Activated T-cell treated with anti-CD3 and anti-CD28 coated beads, Interleukin-2, amount 50 U/mL, for 72 hours (primary cell): ENCODE results near the gene SLC29A2. TPM values are rescaled to one million over a fixed set of nuclear protein-coding genes. Genes with fewer than 3 reads are reported as not detected.

ENCODE experiments used
- ATAC-seq, 2 donors: fragments of 150-1000 bp; cut with Tn5 transposase; replicated peaks in 1 of 2; 2 replicates each; pipeline ENCODE4 v1.10.0; 2021; ENCODE audit warnings: moderate library complexity in 2 of 2, mild to moderate bottlenecking in 1 of 2
- DNase-seq, 2 donors: peaks; one replicate each; pipeline ENCODE4 v3.0.0; 2021 to 2022; ENCODE audit warnings: mixed read lengths in 1 of 2
- H3K27ac Mint-ChIP-seq: one replicate; pipeline ENCODE4 v1.8.0; 2022; ENCODE audit warnings: mild to moderate bottlenecking, moderate library complexity, mixed read lengths
- H3K27me3 Mint-ChIP-seq: one replicate; pipeline ENCODE4 v1.8.0; 2022; ENCODE audit warnings: low read depth, mixed read lengths
- H3K36me3 Mint-ChIP-seq, 2 donors: one replicate each; pipeline ENCODE4 v1.8.0; 2022; ENCODE audit warnings: mixed read lengths in 2 of 2, mild to moderate bottlenecking in 1 of 2; ENCODE audit not compliant: insufficient read depth in 2 of 2
- H3K4me1 Mint-ChIP-seq: one replicate; pipeline ENCODE4 v1.8.0; 2022; ENCODE audit warnings: low read depth, mixed read lengths
- H3K4me3 Mint-ChIP-seq, 2 donors: one replicate each; pipeline ENCODE4 v1.8.0; 2022; ENCODE audit warnings: mild to moderate bottlenecking in 2 of 2, mixed read lengths in 2 of 2, moderate library complexity in 2 of 2
- H3K9me3 Mint-ChIP-seq, 2 donors: one replicate each; pipeline ENCODE4 v1.8.0; 2022; ENCODE audit warnings: mixed read lengths in 2 of 2
- total RNA-seq, 2 donors: library from RNA; stranded (reverse); gene quantifications; one replicate each; pipeline ENCODE4 v1.2.3, GENCODE V29; 2022

The SLC29A2 gene
- total RNA-seq, 2 donors from 2014 or later = 3.3 to 3.6 TPM

DNA sequence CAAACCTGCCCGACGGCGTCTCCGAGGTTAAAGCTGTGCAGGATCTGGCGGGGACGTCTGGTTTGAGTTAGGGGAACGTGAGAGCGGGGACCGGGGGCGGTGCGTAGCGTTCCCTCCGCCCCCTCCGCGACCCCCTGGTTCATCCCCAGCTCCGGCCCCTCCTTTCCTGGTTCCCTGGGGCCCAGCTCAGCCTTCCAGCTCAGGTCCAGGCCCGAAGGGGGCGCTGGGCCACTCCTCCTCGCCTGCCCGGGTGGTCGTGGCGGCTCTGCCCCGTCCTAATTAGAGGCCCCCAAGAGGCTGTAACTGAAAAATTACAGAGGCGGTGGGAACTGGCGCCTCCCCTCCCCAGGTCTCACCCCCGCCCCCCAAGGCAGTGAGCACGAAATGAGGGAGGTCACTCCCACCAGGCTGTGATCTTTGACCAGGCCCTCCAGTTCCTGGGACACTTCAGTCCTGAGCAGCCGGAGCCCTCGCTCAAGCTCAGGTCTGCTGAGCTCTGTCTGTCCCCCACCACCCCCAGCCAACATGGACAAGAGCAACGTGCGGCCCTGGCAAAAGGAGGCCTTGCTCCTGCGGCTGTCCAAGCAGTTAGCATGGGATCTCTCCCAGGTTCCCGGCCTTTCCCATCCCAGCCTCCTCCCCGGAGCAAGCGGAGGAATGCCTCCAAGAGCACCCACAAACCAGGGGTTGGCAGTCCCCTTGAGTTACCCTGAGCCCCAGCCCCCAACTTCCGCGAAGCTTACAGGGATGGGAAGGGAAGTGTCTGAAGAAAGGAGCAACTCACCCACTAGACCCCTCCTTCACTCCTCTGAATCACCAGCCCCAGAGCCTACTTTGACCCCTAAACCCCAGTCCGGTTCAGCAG is 58.0 kb downstream of the SLC29A2 start:
- no peaks in the 10 kb centered on the region for H3K36me3 Mint-ChIP-seq
- no peak for DNase-seq
- no peaks in the 10 kb centered on the region for H3K9me3 Mint-ChIP-seq
- H3K27me3 Mint-ChIP-seq = no peaks in the 10 kb centered on the region
- H3K27ac Mint-ChIP-seq = no peak overlapping the region
- H3K4me3 Mint-ChIP-seq = peak overlapping the region; percentile 89 to 92
- H3K4me1 Mint-ChIP-seq = peaks cover 49% of the 10 kb centered on the region
- ATAC-seq = no peak

DNA sequence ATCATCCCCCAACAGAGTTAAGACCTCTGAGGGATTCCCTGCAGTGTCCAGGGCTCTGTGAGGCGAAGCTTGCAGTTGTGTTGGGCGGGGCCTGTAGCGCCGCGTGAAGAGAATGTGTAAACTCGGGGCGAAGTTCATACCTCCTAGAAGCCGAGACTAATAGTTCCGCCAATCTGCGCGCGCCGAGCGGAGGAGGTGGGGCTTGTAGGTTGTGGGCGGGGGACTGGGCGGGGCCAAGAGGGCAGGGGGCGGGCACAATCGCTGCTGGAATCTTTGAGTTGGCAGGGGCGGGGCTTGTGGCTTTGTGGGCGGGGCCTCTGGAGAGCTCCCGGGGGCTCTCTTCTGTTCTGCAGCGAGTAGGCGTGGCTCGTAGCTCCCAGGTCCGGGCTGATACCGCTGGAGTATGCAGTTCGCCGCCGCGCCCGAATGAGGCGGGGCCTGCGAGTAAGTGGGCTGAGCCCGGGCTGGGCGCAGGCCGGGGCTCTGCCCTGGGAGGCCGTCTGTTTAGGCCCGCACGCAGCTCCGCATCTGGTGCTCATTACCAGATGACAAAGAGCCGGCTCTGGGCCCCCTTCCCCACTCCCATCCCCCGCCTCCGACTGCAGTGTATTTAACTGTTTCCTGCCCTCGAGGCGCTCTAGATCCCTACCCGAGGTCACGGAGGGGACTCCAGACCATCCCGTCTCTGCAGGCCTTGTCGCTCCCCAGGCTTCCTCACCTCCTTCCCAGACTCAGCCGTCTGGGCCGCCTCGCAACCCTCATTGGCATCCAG is 58.8 kb downstream of the SLC29A2 start:
- Mint-ChIP-seq H3K36me3 (no peaks in the 10 kb centered on the region), H3K27me3 (no peaks in the 10 kb centered on the region), H3K4me1 (peaks cover 41% of the 10 kb centered on the region), H3K9me3 (no peaks in the 10 kb centered on the region), H3K27ac (peak overlapping the region; percentile 84), H3K4me3 (peak overlapping the region; percentile 89 to 92)
- DNase-seq (peak; percentile 97), ATAC-seq (peak; percentile 74 to 76)

Other genes with a start within 250 kb of the SLC29A2 start
- 10 to 100 TPM; 51.9 to 54.8 TPM for gene KLC2, start 114.1 kb downstream of the SLC29A2 start, total RNA-seq
- 100 to 1,000 TPM; 127 to 139 TPM for gene RAB1B, start 103.1 kb downstream of the SLC29A2 start, total RNA-seq
- gene CNIH2, start 93.6 kb downstream of the SLC29A2 start, total RNA-seq = 1 to 10 TPM; 1.2 to 3.5 TPM
- 10 to 100 TPM; 42.9 to 50.8 TPM for gene YIF1A, start 82.6 kb downstream of the SLC29A2 start, total RNA-seq
- under 1 TPM in 1 of 2 donors, not detected in 1; 0.10 TPM for gene TMEM151A, start 79.9 kb downstream of the SLC29A2 start, total RNA-seq
- gene CD248, start 54.7 kb downstream of the SLC29A2 start, total RNA-seq = 1 to 10 TPM; 3.0 to 3.9 TPM
- gene RIN1, start 35.3 kb downstream of the SLC29A2 start, total RNA-seq = 1 to 10 TPM; 1.8 to 2.8 TPM
- gene BRMS1, start 26.7 kb downstream of the SLC29A2 start, total RNA-seq = 10 to 100 TPM; 41.4 to 46.4 TPM
- 1 to 10 TPM; 6.3 to 8.3 TPM for gene B4GAT1, start 24.1 kb downstream of the SLC29A2 start, total RNA-seq
- not detected for gene NPAS4, start 49.3 kb upstream of the SLC29A2 start, total RNA-seq
- gene MRPL11, start 67.1 kb upstream of the SLC29A2 start, total RNA-seq = 10 to 100 TPM; 57.4 to 66.6 TPM
- gene PELI3, start 95.1 kb upstream of the SLC29A2 start, total RNA-seq = 1 to 10 TPM; 6.2 to 6.6 TPM
- 10 to 100 TPM; 48.3 to 56.9 TPM for gene DPP3, start 108.7 kb upstream of the SLC29A2 start, total RNA-seq
- 10 to 100 TPM; 18.1 to 18.8 TPM for gene BBS1, start 138.9 kb upstream of the SLC29A2 start, total RNA-seq
- 10 to 100 TPM; 19.8 to 22.0 TPM for gene ZDHHC24, start 174.3 kb upstream of the SLC29A2 start, total RNA-seq
- under 1 TPM in 1 of 2 donors, not detected in 1; 0.32 TPM for gene ACTN3, start 175.1 kb upstream of the SLC29A2 start, total RNA-seq
- gene CTSF, start 196.8 kb upstream of the SLC29A2 start, total RNA-seq = 1 to 10 TPM; 6.3 to 6.8 TPM
- under 1 TPM; 0.10 to 0.21 TPM for gene CCDC87, start 221.3 kb upstream of the SLC29A2 start, total RNA-seq
- gene CCS, start 221.4 kb upstream of the SLC29A2 start, total RNA-seq = 10 to 100 TPM; 35.1 to 38.5 TPM
- gene RBM14, start 244.9 kb upstream of the SLC29A2 start, total RNA-seq = 10 to 100 TPM; 85.6 to 97.3 TPM